Ovary (tissue), 3 donors: Measurements from ENCODE around the gene TMEM50A.
"Not testable (repeated sequence)": the region's sequence is repeated elsewhere in the genome, so short reads cannot be mapped to it uniquely, and the experiment has no call there.

Experiments
- EP300 ChIP-seq: sonication (generic); formaldehyde crosslinking; IDR thresholded peaks from one replicate; pipeline ENCODE4 v1.6.1; 2017; ENCODE audit warnings: antibody characterized with exemption
- POLR2A ChIP-seq: fragments of 450-650 bp; IDR thresholded peaks from one replicate; pipeline ENCODE4 v1.6.1; 2017; ENCODE audit warnings: antibody characterized with exemption, mild to moderate bottlenecking, moderate library complexity
- TF ChIP-seq, protein P1 (sequence below), 3 donors: fragments of 450-650 bp in 2 of 3; fragments of 200-600 bp in 1 of 3; IDR thresholded peaks; one replicate each; pipeline versions ENCODE4 v1.5.1 to v1.8.0; 2016 to 2022; ENCODE audit warnings: antibody characterized with exemption in 3 of 3, mild to moderate bottlenecking in 1 of 3
- donor health status: DM: no; HTN: no; CAD: no.

GRCh38 chr1:25288573-25289101, 49.5 kb upstream of the TMEM50A start:
- TF ChIP-seq, protein P1, sequence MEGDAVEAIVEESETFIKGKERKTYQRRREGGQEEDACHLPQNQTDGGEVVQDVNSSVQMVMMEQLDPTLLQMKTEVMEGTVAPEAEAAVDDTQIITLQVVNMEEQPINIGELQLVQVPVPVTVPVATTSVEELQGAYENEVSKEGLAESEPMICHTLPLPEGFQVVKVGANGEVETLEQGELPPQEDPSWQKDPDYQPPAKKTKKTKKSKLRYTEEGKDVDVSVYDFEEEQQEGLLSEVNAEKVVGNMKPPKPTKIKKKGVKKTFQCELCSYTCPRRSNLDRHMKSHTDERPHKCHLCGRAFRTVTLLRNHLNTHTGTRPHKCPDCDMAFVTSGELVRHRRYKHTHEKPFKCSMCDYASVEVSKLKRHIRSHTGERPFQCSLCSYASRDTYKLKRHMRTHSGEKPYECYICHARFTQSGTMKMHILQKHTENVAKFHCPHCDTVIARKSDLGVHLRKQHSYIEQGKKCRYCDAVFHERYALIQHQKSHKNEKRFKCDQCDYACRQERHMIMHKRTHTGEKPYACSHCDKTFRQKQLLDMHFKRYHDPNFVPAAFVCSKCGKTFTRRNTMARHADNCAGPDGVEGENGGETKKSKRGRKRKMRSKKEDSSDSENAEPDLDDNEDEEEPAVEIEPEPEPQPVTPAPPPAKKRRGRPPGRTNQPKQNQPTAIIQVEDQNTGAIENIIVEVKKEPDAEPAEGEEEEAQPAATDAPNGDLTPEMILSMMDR (IDR thresholded peaks at IDR 0.05), result not testable (repeated sequence)
- TF ChIP-seq POLR2A, EP300: not testable (repeated sequence)
